Measurements from ENCODE around the gene AOPEP.

The AOPEP gene

GRCh38 chr9:94726495-94727191 is at the start of gene AOPEP:
AOPEP (plus strand) TSS chr9:94726699; CDS start chr9:94759784, 33,085 bp downstream.
- peak; percentile 94 for DNase-seq

- DNase-seq = no peak
Observed at GRCh38 chr9:94677929-94678328, 48.6 kb upstream of the AOPEP start.

GRCh38 chr9:94679587-94679986 is 46.9 kb upstream of the AOPEP start:
- no peak for DNase-seq

- DNase-seq = no peak
Observed at GRCh38 chr9:94680020-94680419, 46.5 kb upstream of the AOPEP start.

- no peak for DNase-seq
Observed at GRCh38 chr9:94680621-94681020, 45.9 kb upstream of the AOPEP start.

GRCh38 chr9:94681508-94681907 is 45.0 kb upstream of the AOPEP start:
- DNase-seq = peak; percentile 77

GRCh38 chr9:94685359-94685758 is 41.1 kb upstream of the AOPEP start:
- no peak for DNase-seq

- no peak for DNase-seq
Observed at GRCh38 chr9:94687451-94687850, 39.0 kb upstream of the AOPEP start.

- no peak for DNase-seq
Observed at GRCh38 chr9:94690344-94690743, 36.2 kb upstream of the AOPEP start.

GRCh38 chr9:94692601-94693000 is 33.9 kb upstream of the AOPEP start:
- DNase-seq = no peak

- no peak for DNase-seq
Observed at GRCh38 chr9:94693485-94694204, 32.9 kb upstream of the AOPEP start.

- no peak for DNase-seq
Observed at GRCh38 chr9:94696545-94696944, 30.0 kb upstream of the AOPEP start.

GRCh38 chr9:94697972-94698581 is 28.4 kb upstream of the AOPEP start:
- DNase-seq = peak; percentile 61

GRCh38 chr9:94699715-94700373 is 26.7 kb upstream of the AOPEP start:
- no peak for DNase-seq

- no peak for DNase-seq
Observed at GRCh38 chr9:94700445-94700844, 26.1 kb upstream of the AOPEP start.

GRCh38 chr9:94703488-94704140 is 22.9 kb upstream of the AOPEP start:
- DNase-seq = no peak

- DNase-seq = no peak
Observed at GRCh38 chr9:94705162-94705702, 21.3 kb upstream of the AOPEP start.

- no peak for DNase-seq
Observed at GRCh38 chr9:94706922-94707321, 19.6 kb upstream of the AOPEP start.

- DNase-seq = no peak
Observed at GRCh38 chr9:94713436-94714215, 12.9 kb upstream of the AOPEP start.

GRCh38 chr9:94714494-94714893 is 12.0 kb upstream of the AOPEP start:
- no peak for DNase-seq

- no peak for DNase-seq
Observed at GRCh38 chr9:94717761-94718160, 8.7 kb upstream of the AOPEP start.

GRCh38 chr9:94718936-94719335 is 7.6 kb upstream of the AOPEP start:
- no peak for DNase-seq
